Sigmoid colon (tissue), 4 donors: ENCODE data around the gene TSKU.

Source experiments
- EP300 ChIP-seq, 4 donors: sonication (generic); formaldehyde crosslinking; IDR thresholded peaks; one replicate each; pipeline ENCODE4 v1.6.1; 2017; ENCODE audit warnings: antibody characterized with exemption in 4 of 4
- POLR2A ChIP-seq, 2 donors: fragments of 450-650 bp; IDR thresholded peaks; one replicate each; pipeline ENCODE4 v1.6.1; 2016; ENCODE audit warnings: antibody characterized with exemption in 2 of 2, mild to moderate bottlenecking in 2 of 2, moderate library complexity in 2 of 2
- TF ChIP-seq, protein P1 (sequence below), 4 experiments: fragments of 450-650 bp in 3 of 4; fragments of 200-600 bp in 1 of 4; IDR thresholded peaks; one replicate each; pipeline ENCODE4 v1.5.1; 2016 to 2019; ENCODE audit warnings: antibody characterized with exemption in 4 of 4, mild to moderate bottlenecking in 3 of 4, moderate library complexity in 2 of 4

DNA sequence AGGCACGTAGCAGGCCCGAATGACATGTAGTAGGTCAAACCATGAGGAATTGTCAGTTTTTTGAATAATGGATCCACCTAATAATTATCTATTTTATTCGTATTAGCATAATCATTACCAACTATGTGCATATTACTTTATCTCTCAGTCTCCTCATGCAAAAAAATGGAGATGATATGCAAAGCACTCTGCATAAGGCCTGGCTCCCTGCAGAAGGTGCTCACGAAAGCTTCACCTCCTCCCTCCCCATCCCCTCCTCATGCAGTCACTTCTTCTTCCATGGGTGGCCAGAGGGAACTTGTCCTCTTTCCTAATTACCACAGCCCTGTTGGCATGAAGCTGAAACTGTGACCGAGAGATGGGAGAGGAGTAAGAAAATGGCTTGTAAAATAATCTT, 20.8 kb upstream of the TSKU start:
- TF ChIP-seq POLR2A (IDR thresholded peaks at IDR 0.05) (no peak), EP300 (IDR thresholded peaks at IDR 0.05) (no peak)
- TF ChIP-seq, protein P1, sequence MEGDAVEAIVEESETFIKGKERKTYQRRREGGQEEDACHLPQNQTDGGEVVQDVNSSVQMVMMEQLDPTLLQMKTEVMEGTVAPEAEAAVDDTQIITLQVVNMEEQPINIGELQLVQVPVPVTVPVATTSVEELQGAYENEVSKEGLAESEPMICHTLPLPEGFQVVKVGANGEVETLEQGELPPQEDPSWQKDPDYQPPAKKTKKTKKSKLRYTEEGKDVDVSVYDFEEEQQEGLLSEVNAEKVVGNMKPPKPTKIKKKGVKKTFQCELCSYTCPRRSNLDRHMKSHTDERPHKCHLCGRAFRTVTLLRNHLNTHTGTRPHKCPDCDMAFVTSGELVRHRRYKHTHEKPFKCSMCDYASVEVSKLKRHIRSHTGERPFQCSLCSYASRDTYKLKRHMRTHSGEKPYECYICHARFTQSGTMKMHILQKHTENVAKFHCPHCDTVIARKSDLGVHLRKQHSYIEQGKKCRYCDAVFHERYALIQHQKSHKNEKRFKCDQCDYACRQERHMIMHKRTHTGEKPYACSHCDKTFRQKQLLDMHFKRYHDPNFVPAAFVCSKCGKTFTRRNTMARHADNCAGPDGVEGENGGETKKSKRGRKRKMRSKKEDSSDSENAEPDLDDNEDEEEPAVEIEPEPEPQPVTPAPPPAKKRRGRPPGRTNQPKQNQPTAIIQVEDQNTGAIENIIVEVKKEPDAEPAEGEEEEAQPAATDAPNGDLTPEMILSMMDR (IDR thresholded peaks at IDR 0.05) = no peak
